RWPE2 (cell line): Measurements from ENCODE around the gene ALS2.

Source experiments
- ATAC-seq: fragments of 200-7000 bp; cut with Tn5 transposase; 3 replicates; pipeline ENCODE4 v1.9.1; 2021; ENCODE audit warnings: low read depth
- DNase-seq: peaks from one replicate; pipeline ENCODE4 v3.0.0-alpha.2; 2020; ENCODE audit warnings: low spot score
- H3K27ac ChIP-seq: fragments of 450-650 bp; 2 replicates; pipeline ENCODE4 v1.5.1; 2017; ENCODE audit warnings: mild to moderate bottlenecking; ENCODE audit not compliant: poor library complexity, severe bottlenecking
- H3K27me3 ChIP-seq: fragments of 250-450 bp; sonication (Bioruptor Pico); 2 replicates; pipeline ENCODE4 v1.5.1; 2021; ENCODE audit warnings: mild to moderate bottlenecking, moderate library complexity; ENCODE audit not compliant: insufficient read depth, poor library complexity, severe bottlenecking
- H3K36me3 ChIP-seq: fragments of 250-450 bp; sonication (Bioruptor Pico); 2 replicates; pipeline ENCODE4 v1.5.1; 2020; ENCODE audit warnings: low read depth, mild to moderate bottlenecking, moderate library complexity
- H3K4me1 ChIP-seq: fragments of 250-450 bp; sonication (Bioruptor Pico); 2 replicates; pipeline ENCODE4 v1.5.1; 2021; ENCODE audit warnings: mild to moderate bottlenecking, moderate library complexity; ENCODE audit not compliant: insufficient read depth, poor library complexity, severe bottlenecking
- H3K4me3 ChIP-seq: fragments of 250-450 bp; sonication (Bioruptor Pico); 2 replicates; pipeline ENCODE4 v1.5.1; 2021; ENCODE audit warnings: mild to moderate bottlenecking, moderate library complexity; ENCODE audit not compliant: severe bottlenecking
- H3K9me3 ChIP-seq: fragments of 250-450 bp; sonication (Bioruptor Pico); 2 replicates; pipeline ENCODE4 v1.5.1; 2021; ENCODE audit warnings: mild to moderate bottlenecking, moderate library complexity; ENCODE audit not compliant: severe bottlenecking
- CTCF ChIP-seq: fragments of 450-650 bp; IDR thresholded peaks from one replicate; pipeline ENCODE4 v1.5.1; 2017; ENCODE audit warnings: mild to moderate bottlenecking, moderate library complexity; ENCODE audit not compliant: poor library complexity, severe bottlenecking

Gene ALS2

GRCh38 chr2:201788371-201788770 is 7.6 kb upstream of the ALS2 start:
- Histone ChIP-seq H3K27ac (no peak overlapping the region), H3K36me3 (no peaks in the 10 kb centered on the region), H3K27me3 (no peaks in the 10 kb centered on the region), H3K4me3 (no peak overlapping the region), H3K9me3 (no peaks in the 10 kb centered on the region), H3K4me1 (no peaks in the 10 kb centered on the region)
- DNase-seq: no peak
- no peak for TF ChIP-seq CTCF
- ATAC-seq: no peak

- H3K27me3 ChIP-seq: no peaks in the 10 kb centered on the region
- no peaks in the 10 kb centered on the region for H3K9me3 ChIP-seq
- H3K27ac ChIP-seq: no peak overlapping the region
- H3K4me3 ChIP-seq: no peak overlapping the region
- TF ChIP-seq CTCF: no peak
- ATAC-seq: no peak
- H3K36me3 ChIP-seq: no peaks in the 10 kb centered on the region
- no peak for DNase-seq
- H3K4me1 ChIP-seq: no peaks in the 10 kb centered on the region
Observed at GRCh38 chr2:201786471-201786870, 5.7 kb upstream of the ALS2 start.

- H3K27me3 ChIP-seq: no peaks in the 10 kb centered on the region
- no peak overlapping the region for H3K4me3 ChIP-seq
- no peak overlapping the region for H3K27ac ChIP-seq
- H3K9me3 ChIP-seq: no peaks in the 10 kb centered on the region
- H3K4me1 ChIP-seq: no peaks in the 10 kb centered on the region
- H3K36me3 ChIP-seq: no peaks in the 10 kb centered on the region
- TF ChIP-seq CTCF: no peak
- ATAC-seq (no peak), DNase-seq (no peak)
Observed at GRCh38 chr2:201785135-201785534, 4.4 kb upstream of the ALS2 start.

GRCh38 chr2:201784563-201784962 is 3.8 kb upstream of the ALS2 start:
- ATAC-seq: no peak
- Histone ChIP-seq H3K9me3 (no peaks in the 10 kb centered on the region), H3K36me3 (no peaks in the 10 kb centered on the region), H3K27me3 (no peaks in the 10 kb centered on the region), H3K4me1 (no peaks in the 10 kb centered on the region), H3K4me3 (no peak overlapping the region), H3K27ac (no peak overlapping the region)
- no peak for TF ChIP-seq CTCF
- no peak for DNase-seq

- ATAC-seq: no peak
- Histone ChIP-seq H3K4me3 (peak overlapping the region; percentile 68), H3K36me3 (no peaks in the 10 kb centered on the region), H3K27ac (peak overlapping the region; percentile 53), H3K27me3 (no peaks in the 10 kb centered on the region), H3K4me1 (peaks cover 24% of the 10 kb centered on the region), H3K9me3 (no peaks in the 10 kb centered on the region)
- TF ChIP-seq CTCF: no peak
- no peak for DNase-seq
Observed at GRCh38 chr2:201781557-201782051, 871 bp upstream of the ALS2 start.
